Measurements from ENCODE around the gene SAC3D1.
"Not testable (repeated sequence)": the region's sequence is repeated elsewhere in the genome, so short reads cannot be mapped to it uniquely, and the experiment has no call there.

SAC3D1 gene
- total RNA-seq: 0.76 to 2.8 (median 1.3) reads per million in 4 donors

GRCh38 chr11:65040847-65041622 lies at the start of gene SAC3D1:
SAC3D1 (plus strand) TSS chr11:65041210; CDS start chr11:65041293, 83 bp downstream.
- DNase-seq: peak; percentile 74 to 97 (median 80)

- no peak for DNase-seq
Measured at GRCh38 chr11:64994318-64994717, 46.7 kb upstream of the SAC3D1 start.

- DNase-seq: no peak
Measured at GRCh38 chr11:64996327-64996709, 44.7 kb upstream of the SAC3D1 start.

- DNase-seq: no peak
Measured at GRCh38 chr11:64996710-64997380, 44.2 kb upstream of the SAC3D1 start, which contains the start of gene BATF2. BATF2 (minus strand) TSS chr11:64996971; CDS start chr11:64996914, 57 bp downstream.

GRCh38 chr11:64998141-64998540 lies 42.9 kb upstream of the SAC3D1 start:
- peak in 1 of 5 donors; percentile 47 for DNase-seq

GRCh38 chr11:64998690-64999431 lies 42.1 kb upstream of the SAC3D1 start:
- DNase-seq: peak in 1 of 5 donors; percentile 59

- no peak for DNase-seq
Measured at GRCh38 chr11:64999478-64999877, 41.5 kb upstream of the SAC3D1 start.

- DNase-seq: no peak
Measured at GRCh38 chr11:65002706-65003105, 38.3 kb upstream of the SAC3D1 start.

- no peak for DNase-seq
Measured at GRCh38 chr11:65003282-65003681, 37.7 kb upstream of the SAC3D1 start.

GRCh38 chr11:65003968-65004367 lies 37.0 kb upstream of the SAC3D1 start:
- not testable (repeated sequence) for DNase-seq

- DNase-seq: no peak
Measured at GRCh38 chr11:65008016-65008415, 33.0 kb upstream of the SAC3D1 start.

GRCh38 chr11:65008873-65009272 lies 32.1 kb upstream of the SAC3D1 start:
- no peak for DNase-seq

- DNase-seq: peak; percentile 76 to 91 (median 84)
Measured at GRCh38 chr11:65013130-65013887, 27.7 kb upstream of the SAC3D1 start.

GRCh38 chr11:65013888-65014725 lies 26.9 kb upstream of the SAC3D1 start, which contains the start of gene ARL2:
ARL2 (plus strand) TSS chr11:65014160; CDS start chr11:65014208, 48 bp downstream.
- DNase-seq: peak; percentile 70 to 91 (median 78)

GRCh38 chr11:65014726-65015227 lies 26.2 kb upstream of the SAC3D1 start:
- no peak for DNase-seq

GRCh38 chr11:65016705-65017104 lies 24.3 kb upstream of the SAC3D1 start:
- DNase-seq: no peak

GRCh38 chr11:65017937-65018336 lies 23.1 kb upstream of the SAC3D1 start:
- no peak for DNase-seq

GRCh38 chr11:65019824-65020223 lies 21.2 kb upstream of the SAC3D1 start:
- DNase-seq: no peak

GRCh38 chr11:65021003-65021402 lies 20.0 kb upstream of the SAC3D1 start:
- DNase-seq: no peak

- DNase-seq: no peak
Measured at GRCh38 chr11:65021509-65021908, 19.5 kb upstream of the SAC3D1 start.

GRCh38 chr11:65023502-65023901 lies 17.5 kb upstream of the SAC3D1 start:
- not testable (repeated sequence) for DNase-seq
